Embryonic facial prominence (tissue), 1 donor: ENCODE data around the gene KLF9.

ENCODE experiments used
- DNase-seq: peaks from one replicate; pipeline ENCODE4 v3.0.0-alpha.2; 2016; ENCODE audit errors: extremely low spot score

Gene KLF9

GRCh38 chr9:70367305-70367930 is 47.0 kb downstream of the KLF9 start:
- no peak for DNase-seq

GRCh38 chr9:70363760-70364159 is 50.7 kb downstream of the KLF9 start:
- no peak for DNase-seq

- DNase-seq = no peak
Measured at GRCh38 chr9:70362952-70363351, 51.5 kb downstream of the KLF9 start.

- no peak for DNase-seq
Measured at GRCh38 chr9:70355801-70356200, 58.7 kb downstream of the KLF9 start.

- DNase-seq = no peak
Measured at GRCh38 chr9:70352802-70353201, 61.7 kb downstream of the KLF9 start.

GRCh38 chr9:70352356-70352755 is 62.1 kb downstream of the KLF9 start:
- DNase-seq = no peak

- DNase-seq = no peak
Measured at GRCh38 chr9:70347046-70347445, 67.4 kb downstream of the KLF9 start.

GRCh38 chr9:70340572-70340971 is 73.9 kb downstream of the KLF9 start:
- DNase-seq = peak; percentile 31
